ENCODE measurements around the gene SYTL3.
A peak's percentile ranks its signal among the peaks of the same experiment; 100 is the strongest.

GRCh38 chr6:158653577-158654354 lies 3.9 kb downstream of the SYTL3 start:
- TF ChIP-seq POLR2A (IDR thresholded peaks at IDR 0.05) (peak in 1 of 2 donors; percentile 18), CTCF (IDR thresholded peaks at IDR 0.05) (no peak)

Measured in Peyer's patch (tissue), 4 donors.